Erythroblast (primary cell): ENCODE data around the gene SBF2.
"Not testable (repeated sequence)": the region's sequence is repeated elsewhere in the genome, so short reads cannot be mapped to it uniquely, and the experiment has no call there.

Experiments used
- DNase-seq, 2 experiments: peaks; one replicate each; lab custom pipeline; 2025; lab: John Stamatoyannopoulos, UW
- GATA1 ChIP-seq: IDR thresholded peaks from 2 replicates; pipeline ENCODE4 v1.6.1; 2011; ENCODE audit warnings: low read depth, mild to moderate bottlenecking, control low read depth, low read length, moderate library complexity
- POLR2A ChIP-seq: IDR thresholded peaks from 2 replicates; pipeline ENCODE4 v1.6.1; 2011; ENCODE audit warnings: mild to moderate bottlenecking, low read length

The SBF2 gene

GRCh38 chr11:9753021-9753420 lies 541.0 kb downstream of the SBF2 start:
- TF ChIP-seq GATA1 (no peak), POLR2A (no peak)
- DNase-seq: no peak

GRCh38 chr11:9752091-9752490 lies 541.9 kb downstream of the SBF2 start:
- peak; percentile 22 to 30 for DNase-seq
- TF ChIP-seq GATA1: no peak

DNA sequence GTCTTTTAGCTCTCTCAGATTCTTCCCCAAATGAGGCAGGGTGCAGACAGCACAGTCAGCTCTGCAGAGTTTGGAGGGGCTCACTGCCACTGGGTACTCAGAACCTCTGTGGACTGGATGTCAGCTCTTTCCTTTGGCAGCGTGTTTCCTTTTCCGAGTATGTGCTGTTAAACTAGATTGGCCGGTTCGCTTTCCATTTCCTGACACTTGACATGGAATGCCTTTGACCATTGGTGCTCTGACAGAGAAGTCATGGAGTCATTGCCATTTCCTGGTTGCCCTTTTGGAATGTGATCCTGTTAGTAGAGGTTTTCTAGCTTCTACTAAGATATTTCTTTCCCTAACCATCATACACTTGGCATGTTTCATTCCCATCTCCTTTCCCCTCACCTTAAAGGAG lies 543.5 kb downstream of the SBF2 start:
- no peak for TF ChIP-seq GATA1
- DNase-seq: no peak

DNA sequence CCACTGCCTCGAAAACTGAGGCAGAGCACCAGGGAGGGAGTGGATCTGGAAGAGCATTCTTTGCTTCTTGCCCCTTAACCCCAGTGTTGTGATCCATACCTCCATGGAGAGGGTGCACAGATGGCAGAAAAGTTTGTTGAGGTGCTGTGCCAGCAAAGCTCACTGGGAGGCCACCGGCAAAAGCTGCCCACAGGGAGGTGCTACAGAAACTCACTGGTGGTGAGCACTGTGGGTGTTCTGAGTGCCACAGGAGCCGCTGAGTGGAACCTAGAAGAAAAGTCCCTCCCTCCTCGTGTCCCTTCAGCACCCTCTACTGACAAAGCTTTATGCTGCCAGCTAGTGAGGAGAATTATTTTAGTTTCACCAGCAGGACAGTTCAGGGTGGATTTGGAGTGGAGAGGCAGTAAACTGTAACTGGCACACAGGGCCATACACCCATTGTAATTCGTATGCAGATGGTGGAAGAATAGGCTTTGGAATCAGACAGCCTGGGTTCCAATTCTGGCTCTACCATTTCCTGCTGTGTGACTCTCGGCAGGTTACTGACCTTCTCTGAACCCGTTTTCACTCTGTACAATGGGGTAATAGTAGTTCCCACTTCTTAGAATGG lies 545.6 kb downstream of the SBF2 start:
- TF ChIP-seq POLR2A (no peak), GATA1 (no peak)
- DNase-seq: peak; percentile 76 to 77

DNA sequence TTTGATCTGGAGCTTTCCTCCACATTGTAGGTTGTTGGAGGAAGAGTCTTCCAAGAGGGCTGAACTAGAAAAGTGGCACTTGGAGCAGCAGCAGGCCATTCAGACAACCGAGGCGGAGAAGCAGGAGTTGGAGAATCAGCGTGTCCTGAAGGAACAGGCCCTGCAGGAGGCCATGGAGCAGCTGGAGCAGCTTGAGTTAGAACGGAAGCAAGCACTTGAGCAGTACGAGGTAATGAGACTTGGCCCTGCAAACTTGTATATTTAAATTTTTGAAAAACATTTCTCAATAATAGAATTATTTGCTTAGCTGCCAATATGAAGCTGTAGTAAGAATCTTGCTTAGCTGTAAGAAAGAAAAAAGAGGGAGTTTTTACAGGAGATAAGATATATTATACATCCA lies 546.2 kb downstream of the SBF2 start:
- no peak for TF ChIP-seq POLR2A
- no peak for TF ChIP-seq GATA1
- DNase-seq: no peak

- DNase-seq: no peak
- TF ChIP-seq GATA1: no peak
Observed at GRCh38 chr11:9747229-9747628, 546.8 kb downstream of the SBF2 start.

- no peak for TF ChIP-seq GATA1
- no peak for TF ChIP-seq POLR2A
- no peak for DNase-seq
Observed at GRCh38 chr11:9745411-9746211, 548.4 kb downstream of the SBF2 start.

DNA sequence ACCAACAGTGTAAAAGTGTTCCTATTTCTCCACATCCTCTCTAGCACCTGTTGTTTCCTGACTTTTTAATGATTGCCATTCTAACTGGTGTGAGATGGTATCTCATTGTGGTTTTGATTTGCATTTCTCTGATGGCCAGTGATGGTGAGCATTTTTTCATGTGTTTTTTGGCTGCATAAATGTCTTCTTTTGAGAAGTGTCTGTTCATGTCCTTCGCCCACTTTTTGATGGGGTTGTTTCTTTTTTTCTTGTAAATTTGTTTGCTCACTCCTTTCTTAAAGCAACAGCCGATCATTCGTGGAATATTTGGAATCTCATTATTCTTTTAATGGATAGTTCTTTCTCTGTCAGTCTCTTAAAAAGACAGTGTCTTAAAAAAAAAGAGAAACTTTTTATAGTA lies 550.5 kb downstream of the SBF2 start:
- not testable (repeated sequence) for DNase-seq

- TF ChIP-seq POLR2A: no peak
- TF ChIP-seq GATA1: no peak
- no peak for DNase-seq
Observed at GRCh38 chr11:9741260-9741659, 552.8 kb downstream of the SBF2 start.

DNA sequence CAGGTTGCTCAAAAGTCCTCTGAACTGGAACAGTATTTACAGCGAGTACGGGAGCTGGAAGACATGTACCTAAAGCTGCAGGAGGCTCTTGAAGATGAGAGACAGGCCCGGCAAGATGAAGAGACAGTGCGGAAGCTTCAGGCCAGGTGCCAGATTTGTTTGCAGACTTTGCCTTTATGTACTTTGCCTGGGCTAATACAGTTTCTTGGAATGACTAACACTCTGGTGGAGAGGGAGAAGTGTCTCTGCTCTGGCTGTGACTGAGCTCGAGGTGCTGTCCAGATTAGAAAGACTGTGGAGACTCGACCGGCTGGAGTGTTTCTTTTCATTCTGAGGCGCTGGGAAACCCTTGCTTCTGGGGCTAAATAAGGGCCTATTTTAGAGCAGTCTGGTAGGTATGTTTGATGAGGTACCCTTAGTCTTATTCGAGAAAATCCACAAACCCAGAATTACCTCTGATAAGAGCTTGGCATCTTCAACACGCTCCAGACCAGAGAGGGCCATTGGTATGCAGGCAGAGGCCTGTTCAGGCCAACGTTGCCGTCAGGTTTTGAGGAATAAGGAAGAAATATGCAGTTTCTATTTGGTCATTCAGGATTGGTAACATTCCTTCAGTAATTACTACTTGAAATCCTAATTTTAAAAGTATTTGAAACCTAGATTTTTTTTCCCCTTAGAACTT lies 553.7 kb downstream of the SBF2 start:
- no peak for DNase-seq
- TF ChIP-seq GATA1 (no peak), POLR2A (no peak)

- TF ChIP-seq POLR2A (no peak), GATA1 (no peak)
- no peak for DNase-seq
Observed at GRCh38 chr11:9739123-9739900, 554.7 kb downstream of the SBF2 start.

GRCh38 chr11:9738707-9739106 lies 555.3 kb downstream of the SBF2 start:
- TF ChIP-seq POLR2A: no peak
- no peak for TF ChIP-seq GATA1
- no peak for DNase-seq

GRCh38 chr11:9738116-9738515 lies 555.9 kb downstream of the SBF2 start:
- no peak for DNase-seq

DNA sequence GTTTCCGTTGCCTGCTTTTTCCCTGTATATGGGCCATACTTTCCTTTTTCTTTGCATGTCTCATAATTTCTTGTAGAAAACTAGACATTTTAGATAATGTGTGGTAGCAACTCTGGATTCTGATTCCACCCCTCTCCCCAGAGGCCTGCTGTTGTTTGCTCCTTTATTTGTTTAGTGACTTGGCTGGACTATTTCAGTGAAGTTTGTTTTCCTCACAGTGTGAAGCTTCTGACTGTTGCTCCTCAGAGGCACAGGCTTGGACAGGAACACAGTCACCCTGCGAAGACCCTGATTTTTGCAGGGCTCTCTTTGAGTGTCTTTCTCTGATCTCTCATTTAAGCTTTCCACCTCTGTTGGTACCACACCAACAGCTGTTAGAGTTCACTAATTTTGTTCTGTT lies 557.7 kb downstream of the SBF2 start:
- no peak for TF ChIP-seq POLR2A
- no peak for TF ChIP-seq GATA1
- DNase-seq: no peak

More at GRCh38 chr11:9738116-9738515, 555.9 kb downstream of the SBF2 start:
- TF ChIP-seq GATA1: no peak
- TF ChIP-seq POLR2A: no peak

- DNase-seq: no peak
- TF ChIP-seq POLR2A (no peak), GATA1 (no peak)
Observed at GRCh38 chr11:9735919-9736318, 558.1 kb downstream of the SBF2 start.
